Esophagus muscularis mucosa (tissue), 4 donors: ENCODE data around the gene COL16A1. TPM values are rescaled to one million over a fixed set of nuclear protein-coding genes. Genes with fewer than 3 reads are reported as not detected.

Source experiments
- DNase-seq: peaks from one replicate; pipeline ENCODE4 v3.0.0-alpha.2; 2017; ENCODE audit errors: extremely low spot score
- H3K27ac ChIP-seq, 4 donors: fragments of 200-600 bp; sonication (generic); replicated peaks in 1 of 4; 1 replicate in 3 of 4; 2 replicates in 1 of 4; pipeline ENCODE4 v1.5.1; 2016 to 2019; ENCODE audit warnings: mild to moderate bottlenecking in 1 of 4
- H3K27me3 ChIP-seq, 4 donors: fragments of 200-600 bp; sonication (generic); one replicate each; pipeline versions ENCODE4 v1.5.1 to v1.6.0; 2016 to 2019
- H3K36me3 ChIP-seq, 4 donors: fragments of 200-600 bp; sonication (generic); one replicate each; pipeline ENCODE4 v1.5.1; 2016 to 2019
- H3K4me1 ChIP-seq, 4 donors: fragments of 200-600 bp; sonication (generic); one replicate each; pipeline ENCODE4 v1.5.1; 2016 to 2019
- H3K4me3 ChIP-seq, 4 donors: fragments of 200-600 bp; sonication (generic); 1 replicate in 2 of 4; 2 replicates in 2 of 4; pipeline ENCODE4 v1.5.1; 2016 to 2019; ENCODE audit warnings: mild to moderate bottlenecking in 4 of 4, moderate library complexity in 1 of 4
- H3K9me3 ChIP-seq, 4 donors: fragments of 200-600 bp; sonication (generic); 1 replicate in 3 of 4; 2 replicates in 1 of 4; pipeline ENCODE4 v1.5.1; 2016 to 2019
- EP300 ChIP-seq: sonication (generic); formaldehyde crosslinking; IDR thresholded peaks from one replicate; pipeline ENCODE4 v1.6.1; 2017; ENCODE audit warnings: antibody characterized with exemption
- POLR2A ChIP-seq: fragments of 450-650 bp; IDR thresholded peaks from one replicate; pipeline ENCODE4 v1.6.1; 2017; ENCODE audit warnings: antibody characterized with exemption, moderate library complexity, mild to moderate bottlenecking, low read depth
- POLR2AphosphoS5 ChIP-seq, 2 donors: sonication (generic); formaldehyde crosslinking; IDR thresholded peaks; one replicate each; pipeline ENCODE4 v1.6.1; 2017; ENCODE audit warnings: antibody characterized with exemption in 2 of 2
- WGBS: methylation state at CpG from one replicate; pipeline ENCODE4 v1.1.5; 2018; 5-methylcytosine and 5-hydroxymethylcytosine counted together
- intact Hi-C: fragments of 100-400 bp; cut with DNase I; formaldehyde crosslinking; loops from one replicate; pipeline ENCODE4 v1.15.1; 2023
- total RNA-seq, 4 donors: library from RNA; depleted of rRNA; stranded (reverse); fragments of >200 nt; gene quantifications; one replicate each; pipeline versions ENCODE4 v1.1.0 to v1.2.1, GENCODE V29; 2016
- TF ChIP-seq, protein P1 (sequence below), 3 experiments: fragments of 200-600 bp in 2 of 3; fragments of 450-650 bp in 1 of 3; sonication (generic) in 2 of 3; IDR thresholded peaks; one replicate each; pipeline ENCODE4 v1.5.1; 2017 to 2019; ENCODE audit warnings: antibody characterized with exemption in 3 of 3, mild to moderate bottlenecking in 2 of 3, moderate library complexity in 1 of 3

Gene COL16A1
- total RNA-seq, 4 donors from 2014 or later, result 35.1 to 62.7 (median 47.6) TPM

DNA sequence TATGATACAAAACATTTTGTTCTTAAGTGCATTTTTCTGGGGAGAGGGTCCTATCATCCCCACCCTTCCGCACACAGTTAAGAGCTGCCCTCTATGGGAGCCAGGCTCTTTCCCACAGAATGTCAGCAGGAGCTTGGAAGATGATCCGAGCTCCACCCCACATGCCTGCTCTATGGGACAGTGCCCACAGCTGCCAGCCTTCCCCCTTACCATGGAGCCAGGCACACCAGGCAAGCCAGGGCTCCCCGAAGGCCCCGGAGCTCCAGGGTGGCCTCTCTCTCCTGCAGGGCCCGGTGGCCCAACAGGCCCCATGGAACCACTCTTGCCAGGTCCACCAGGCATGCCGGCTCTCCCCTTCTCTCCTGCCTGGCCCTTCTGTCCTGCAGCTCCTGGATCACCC, 48.7 kb downstream of the COL16A1 start:
- Histone ChIP-seq H3K36me3 (peaks cover 7 to 82% (median 34%) of the 10 kb centered on the region in 4 donors), H3K9me3 (no peaks in the 10 kb centered on the region), H3K4me3 (no peak overlapping the region), H3K27me3 (no peaks in the 10 kb centered on the region), H3K27ac (no peak overlapping the region), H3K4me1 (peaks cover 6 to 18% (median 15%) of the 10 kb centered on the region in 4 donors)
- no peak for DNase-seq
- intact Hi-C loops, result no loop called here
- 89% methylated on average over 6 of the region's 6 CpGs for WGBS
- no peak for TF ChIP-seq EP300
- no peak for TF ChIP-seq POLR2A
- TF ChIP-seq, protein P1, sequence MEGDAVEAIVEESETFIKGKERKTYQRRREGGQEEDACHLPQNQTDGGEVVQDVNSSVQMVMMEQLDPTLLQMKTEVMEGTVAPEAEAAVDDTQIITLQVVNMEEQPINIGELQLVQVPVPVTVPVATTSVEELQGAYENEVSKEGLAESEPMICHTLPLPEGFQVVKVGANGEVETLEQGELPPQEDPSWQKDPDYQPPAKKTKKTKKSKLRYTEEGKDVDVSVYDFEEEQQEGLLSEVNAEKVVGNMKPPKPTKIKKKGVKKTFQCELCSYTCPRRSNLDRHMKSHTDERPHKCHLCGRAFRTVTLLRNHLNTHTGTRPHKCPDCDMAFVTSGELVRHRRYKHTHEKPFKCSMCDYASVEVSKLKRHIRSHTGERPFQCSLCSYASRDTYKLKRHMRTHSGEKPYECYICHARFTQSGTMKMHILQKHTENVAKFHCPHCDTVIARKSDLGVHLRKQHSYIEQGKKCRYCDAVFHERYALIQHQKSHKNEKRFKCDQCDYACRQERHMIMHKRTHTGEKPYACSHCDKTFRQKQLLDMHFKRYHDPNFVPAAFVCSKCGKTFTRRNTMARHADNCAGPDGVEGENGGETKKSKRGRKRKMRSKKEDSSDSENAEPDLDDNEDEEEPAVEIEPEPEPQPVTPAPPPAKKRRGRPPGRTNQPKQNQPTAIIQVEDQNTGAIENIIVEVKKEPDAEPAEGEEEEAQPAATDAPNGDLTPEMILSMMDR (IDR thresholded peaks at IDR 0.05), result no peak
- TF ChIP-seq POLR2AphosphoS5 (IDR thresholded peaks at IDR 0.05), result no peak

DNA sequence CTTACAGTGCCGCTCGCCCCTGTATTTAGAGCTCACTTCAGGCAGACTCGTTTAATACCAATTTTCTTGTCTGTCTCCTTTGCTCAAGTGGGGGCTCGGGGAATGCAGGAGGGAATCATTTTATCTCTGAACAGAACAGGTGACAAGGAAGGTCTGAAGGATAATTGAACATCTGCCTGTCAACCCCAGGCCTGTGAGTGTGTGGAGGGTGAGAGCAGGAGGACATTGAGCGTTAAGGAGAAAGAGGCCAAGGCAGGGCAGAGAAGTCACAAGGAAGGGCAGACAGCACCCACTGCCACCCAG, 49.4 kb downstream of the COL16A1 start:
- Histone ChIP-seq H3K27ac (no peak overlapping the region), H3K27me3 (no peaks in the 10 kb centered on the region), H3K9me3 (no peaks in the 10 kb centered on the region), H3K36me3 (peaks cover 7 to 75% (median 34%) of the 10 kb centered on the region in 4 donors), H3K4me1 (peaks cover 10 to 20% (median 16%) of the 10 kb centered on the region in 4 donors), H3K4me3 (no peak overlapping the region)
- no peak for TF ChIP-seq EP300
- TF ChIP-seq POLR2A, result no peak
- TF ChIP-seq POLR2AphosphoS5 (IDR thresholded peaks at IDR 0.05), result no peak
- TF ChIP-seq, protein P1 (IDR thresholded peaks at IDR 0.05), result no peak
- intact Hi-C loops, result no loop called here
- DNase-seq, result no peak
- 96% methylated on average over 5 of the region's 5 CpGs for WGBS

DNA sequence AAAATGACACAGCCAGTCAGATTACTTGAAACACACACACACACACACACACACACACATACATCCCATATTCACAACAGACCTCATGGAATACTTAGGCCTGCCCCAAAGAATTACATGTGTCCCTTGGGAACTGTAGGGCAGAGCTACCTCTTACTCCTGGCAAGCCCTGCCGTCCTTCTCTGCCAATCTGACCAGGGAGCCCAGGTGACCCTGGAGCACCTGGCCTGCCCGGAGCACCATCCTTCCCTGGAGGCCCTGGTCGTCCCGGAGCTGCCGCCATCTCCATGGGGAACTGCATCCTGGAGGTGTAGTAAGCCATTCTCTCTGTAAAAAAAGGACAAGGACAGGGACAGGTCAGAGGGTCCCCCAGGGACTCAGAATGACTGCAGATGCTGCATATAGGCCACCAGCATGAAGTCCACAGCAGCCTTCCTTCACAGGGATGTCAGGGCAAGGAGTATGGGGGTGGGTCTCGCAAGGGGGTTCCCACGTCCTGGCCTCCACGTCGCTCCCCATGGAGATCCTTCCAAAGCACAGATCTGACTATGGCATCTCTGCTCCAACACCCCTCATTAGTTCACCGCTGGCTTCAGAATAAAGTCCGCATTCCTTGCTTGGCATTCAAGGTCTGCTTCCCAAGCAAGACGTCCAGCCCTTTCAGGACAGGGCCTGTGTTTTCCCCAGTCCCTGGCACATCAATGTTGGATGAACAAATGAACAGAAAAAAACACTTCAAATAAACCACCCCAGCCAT, 49.9 kb downstream of the COL16A1 start:
- no peak overlapping the region for H3K27ac ChIP-seq
- no peaks in the 10 kb centered on the region for H3K27me3 ChIP-seq
- WGBS, result 92% methylated on average over 9 of the region's 12 CpGs
- peaks cover 10 to 20% (median 16%) of the 10 kb centered on the region in 4 donors for H3K4me1 ChIP-seq
- TF ChIP-seq POLR2A (no peak), EP300 (no peak), POLR2AphosphoS5 (IDR thresholded peaks at IDR 0.05) (no peak)
- TF ChIP-seq, protein P1 (IDR thresholded peaks at IDR 0.05), result no peak
- no peak for DNase-seq
- H3K36me3 ChIP-seq, result peaks cover 7 to 70% (median 33%) of the 10 kb centered on the region in 4 donors
- intact Hi-C loops, result no loop called here
- no peak overlapping the region for H3K4me3 ChIP-seq
- no peaks in the 10 kb centered on the region for H3K9me3 ChIP-seq

DNA sequence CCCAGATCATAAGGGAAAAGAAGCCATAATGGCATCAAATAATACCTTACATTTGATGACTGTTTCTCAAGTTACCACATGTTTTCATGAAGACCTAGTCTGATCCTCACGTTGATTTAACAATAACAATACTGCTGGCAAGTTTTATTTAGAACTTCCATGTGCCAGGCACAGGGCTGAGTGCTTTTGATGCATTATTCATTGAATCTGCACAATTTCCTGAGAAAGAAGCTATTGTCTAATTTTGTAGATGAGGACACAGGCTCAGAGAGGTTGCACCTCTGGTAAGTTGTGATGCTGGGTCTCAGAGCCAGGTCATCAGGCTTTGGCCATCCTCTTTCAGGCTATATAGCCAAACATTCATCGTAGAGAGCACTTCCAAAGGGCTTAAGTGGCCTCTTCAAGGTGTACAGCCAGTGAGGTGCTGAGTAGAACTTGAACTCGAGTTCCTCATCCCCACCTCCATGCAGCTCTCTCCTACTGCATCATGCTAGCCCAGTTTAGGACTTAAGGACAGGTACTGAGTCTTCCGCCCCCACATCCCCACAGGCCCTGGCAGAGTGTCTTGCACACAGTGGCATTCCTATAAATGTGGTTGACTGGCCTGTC, 50.8 kb downstream of the COL16A1 start:
- Histone ChIP-seq H3K36me3 (peaks cover 3 to 61% (median 26%) of the 10 kb centered on the region in 4 donors), H3K4me1 (peaks cover 11 to 20% (median 16%) of the 10 kb centered on the region in 4 donors), H3K4me3 (no peak overlapping the region), H3K27ac (no peak overlapping the region), H3K27me3 (no peaks in the 10 kb centered on the region), H3K9me3 (no peaks in the 10 kb centered on the region)
- TF ChIP-seq EP300 (no peak), POLR2A (no peak), POLR2AphosphoS5 (IDR thresholded peaks at IDR 0.05) (no peak)
- TF ChIP-seq, protein P1 (IDR thresholded peaks at IDR 0.05), result no peak
- no peak for DNase-seq
- WGBS, result 78% methylated on average over 4 of the region's 4 CpGs
- intact Hi-C loops, result no loop called here
